Ishikawa (cell line): ENCODE data around the gene OR51T1.

Source experiments
- CEBPB ChIP-seq: IDR thresholded peaks from 2 replicates; pipeline ENCODE4 v1.6.1; 2012
- CREB1 ChIP-seq: IDR thresholded peaks from 2 replicates; pipeline ENCODE4 v1.6.1; 2012; ENCODE audit warnings: low read depth
- EGR1 ChIP-seq: IDR thresholded peaks from 2 replicates; pipeline ENCODE4 v1.6.1; 2012
- EP300 ChIP-seq: IDR thresholded peaks from 2 replicates; pipeline ENCODE4 v1.6.1; 2012; ENCODE audit warnings: borderline replicate concordance
- FOXM1 ChIP-seq: IDR thresholded peaks from 2 replicates; pipeline ENCODE4 v1.6.1; 2012; ENCODE audit warnings: low read depth, borderline replicate concordance
- MAX ChIP-seq: IDR thresholded peaks from 2 replicates; pipeline ENCODE4 v1.6.1; 2012
- NFIC ChIP-seq: IDR thresholded peaks from 2 replicates; pipeline ENCODE4 v1.6.1; 2012
- RAD21 ChIP-seq: IDR thresholded peaks from 2 replicates; pipeline ENCODE4 v1.6.1; 2012; ENCODE audit warnings: low read depth
- REST ChIP-seq: IDR thresholded peaks from 2 replicates; pipeline ENCODE4 v1.6.1; 2012; ENCODE audit warnings: low read depth, mild to moderate bottlenecking
- TAF1 ChIP-seq: IDR thresholded peaks from 2 replicates; pipeline ENCODE4 v1.6.1; 2012; ENCODE audit warnings: low read depth, mild to moderate bottlenecking
- TCF12 ChIP-seq: IDR thresholded peaks from 2 replicates; pipeline ENCODE4 v1.6.1; 2012; ENCODE audit warnings: low read depth
- TEAD4 ChIP-seq: IDR thresholded peaks from 2 replicates; pipeline ENCODE4 v1.6.1; 2012
- USF1 ChIP-seq: IDR thresholded peaks from 2 replicates; pipeline ENCODE4 v1.6.1; 2012
- YY1 ChIP-seq: IDR thresholded peaks from 2 replicates; pipeline ENCODE4 v1.6.1; 2012; ENCODE audit warnings: low read depth
- ZBTB7A ChIP-seq: IDR thresholded peaks from 2 replicates; pipeline ENCODE4 v1.6.1; 2012; ENCODE audit warnings: low read depth

The OR51T1 gene

GRCh38 chr11:4921796-4922195, 40.1 kb downstream of the OR51T1 start:
- no peak for TF ChIP-seq NFIC
- TF ChIP-seq TCF12: no peak
- no peak for TF ChIP-seq RAD21
- TF ChIP-seq USF1: no peak
- no peak for TF ChIP-seq TAF1
- no peak for TF ChIP-seq FOXM1

- TF ChIP-seq YY1: no peak
- TF ChIP-seq NFIC: no peak
- TF ChIP-seq FOXM1: no peak
- TF ChIP-seq MAX: no peak
- TF ChIP-seq REST: no peak
- TF ChIP-seq EP300: no peak
- no peak for TF ChIP-seq CREB1
- no peak for TF ChIP-seq CEBPB
- no peak for TF ChIP-seq ZBTB7A
- no peak for TF ChIP-seq TCF12
- no peak for TF ChIP-seq USF1
Measured at GRCh38 chr11:4922304-4922703, 40.6 kb downstream of the OR51T1 start.

- no peak for TF ChIP-seq RAD21
- TF ChIP-seq CEBPB: no peak
- TF ChIP-seq TEAD4: no peak
- no peak for TF ChIP-seq NFIC
- no peak for TF ChIP-seq MAX
- no peak for TF ChIP-seq TCF12
- TF ChIP-seq EGR1: no peak
- TF ChIP-seq YY1: no peak
- TF ChIP-seq CREB1: no peak
- TF ChIP-seq ZBTB7A: no peak
- TF ChIP-seq EP300: no peak
- no peak for TF ChIP-seq REST
- TF ChIP-seq USF1: no peak
Measured at GRCh38 chr11:4924239-4924638, 42.5 kb downstream of the OR51T1 start, which contains the start of gene OR51G1. OR51G1 (minus strand) TSS chr11:4924339; CDS start chr11:4924339, 0 bp downstream.

GRCh38 chr11:4926608-4927007, 44.9 kb downstream of the OR51T1 start:
- TF ChIP-seq REST (no peak), TAF1 (no peak), ZBTB7A (no peak), USF1 (no peak), TCF12 (no peak), TEAD4 (no peak), NFIC (no peak), EP300 (no peak), RAD21 (no peak), YY1 (no peak), EGR1 (no peak), CEBPB (no peak), FOXM1 (no peak), CREB1 (no peak)
